PC-3 (cell line): ENCODE data around the gene BIRC5. TPM values are rescaled to one million over a fixed set of nuclear protein-coding genes. Genes with fewer than 3 reads are reported as not detected.

Source experiments
- total RNA-seq: library from RNA; depleted of rRNA; stranded (reverse); fragments of >200 nt; gene quantifications from 2 replicates; pipeline ENCODE4 v1.2.3, GENCODE V29; 2014; rRNA removed

BIRC5 gene
- total RNA-seq, 1 experiment from 2014 or later = 304 TPM

Other genes starting within 250 kb of the BIRC5 start
- 97.3 and 138 TPM in 2 replicates for gene TMC6, start 85.5 kb upstream of the BIRC5 start, total RNA-seq
- 4.6 and 5.3 TPM in 2 replicates for gene TMC8, start 83.5 kb upstream of the BIRC5 start, total RNA-seq
- 3.2 TPM in 1 of 2 replicates, not detected in the other for gene C17orf99, start 67.9 kb upstream of the BIRC5 start, total RNA-seq
- 213 and 220 TPM in 2 replicates for gene SYNGR2, start 45.7 kb upstream of the BIRC5 start, total RNA-seq
- gene TK1, start 27.2 kb upstream of the BIRC5 start, total RNA-seq = 340 and 430 TPM in 2 replicates
- 53.1 and 58.9 TPM in 2 replicates for gene AFMID, start 26.9 kb upstream of the BIRC5 start, total RNA-seq
- not detected in 2 replicates for gene TMEM235, start 17.4 kb downstream of the BIRC5 start, total RNA-seq
- gene SOCS3, start 145.8 kb downstream of the BIRC5 start, total RNA-seq = 103 and 125 TPM in 2 replicates
- gene PGS1, start 164.4 kb downstream of the BIRC5 start, total RNA-seq = 40.6 and 47.0 TPM in 2 replicates